HFFc6 (cell line): ENCODE data around the gene RFXANK. TPM values are rescaled to one million over a fixed set of nuclear protein-coding genes. Genes with fewer than 3 reads are reported as not detected.

Experiments used
- DNase-seq: peaks from one replicate; pipeline ENCODE4 v3.0.0-alpha.2; 2018
- H3K27ac Mint-ChIP-seq: 2 replicates; pipeline ENCODE4 v1.8.0; 2020; ENCODE audit warnings: mild to moderate bottlenecking, mixed read lengths
- H3K27me3 Mint-ChIP-seq: 2 replicates; pipeline ENCODE4 v1.8.0; 2021; ENCODE audit warnings: mild to moderate bottlenecking, moderate library complexity, mixed read lengths; ENCODE audit not compliant: insufficient read depth
- H3K36me3 Mint-ChIP-seq: 2 replicates; pipeline ENCODE4 v1.8.0; 2021; ENCODE audit warnings: low read depth, mixed read lengths
- H3K4me1 Mint-ChIP-seq: 2 replicates; pipeline ENCODE4 v1.8.0; 2020; ENCODE audit warnings: low read depth, mixed read lengths
- H3K4me3 Mint-ChIP-seq: 2 replicates; pipeline ENCODE4 v1.8.0; 2020; ENCODE audit warnings: mild to moderate bottlenecking, moderate library complexity, mixed read lengths
- H3K9me3 Mint-ChIP-seq: 2 replicates; pipeline ENCODE4 v1.8.0; 2020; ENCODE audit warnings: mild to moderate bottlenecking, mixed read lengths
- total RNA-seq, 6 experiments: library from RNA; stranded (reverse); fragmentation: NEBNext Ultra II Directional; extraction: Animal tissue kit (Norgen Biotek cat#: 25700); gene quantifications; 2 replicates in 1 of 6; 3 replicates in 5 of 6; pipeline ENCODE4 v1.2.3, GENCODE V29; 2021
- TF ChIP-seq, protein P1 (sequence below): fragments of 200-600 bp; sonication (generic); IDR thresholded peaks from 2 replicates; pipeline ENCODE4 v1.5.0; 2021; ENCODE audit warnings: antibody characterized with exemption, mild to moderate bottlenecking

The RFXANK gene
- total RNA-seq, 6 experiments from 2014 or later, result 63.7 to 84.6 (median 75.7) TPM

DNA sequence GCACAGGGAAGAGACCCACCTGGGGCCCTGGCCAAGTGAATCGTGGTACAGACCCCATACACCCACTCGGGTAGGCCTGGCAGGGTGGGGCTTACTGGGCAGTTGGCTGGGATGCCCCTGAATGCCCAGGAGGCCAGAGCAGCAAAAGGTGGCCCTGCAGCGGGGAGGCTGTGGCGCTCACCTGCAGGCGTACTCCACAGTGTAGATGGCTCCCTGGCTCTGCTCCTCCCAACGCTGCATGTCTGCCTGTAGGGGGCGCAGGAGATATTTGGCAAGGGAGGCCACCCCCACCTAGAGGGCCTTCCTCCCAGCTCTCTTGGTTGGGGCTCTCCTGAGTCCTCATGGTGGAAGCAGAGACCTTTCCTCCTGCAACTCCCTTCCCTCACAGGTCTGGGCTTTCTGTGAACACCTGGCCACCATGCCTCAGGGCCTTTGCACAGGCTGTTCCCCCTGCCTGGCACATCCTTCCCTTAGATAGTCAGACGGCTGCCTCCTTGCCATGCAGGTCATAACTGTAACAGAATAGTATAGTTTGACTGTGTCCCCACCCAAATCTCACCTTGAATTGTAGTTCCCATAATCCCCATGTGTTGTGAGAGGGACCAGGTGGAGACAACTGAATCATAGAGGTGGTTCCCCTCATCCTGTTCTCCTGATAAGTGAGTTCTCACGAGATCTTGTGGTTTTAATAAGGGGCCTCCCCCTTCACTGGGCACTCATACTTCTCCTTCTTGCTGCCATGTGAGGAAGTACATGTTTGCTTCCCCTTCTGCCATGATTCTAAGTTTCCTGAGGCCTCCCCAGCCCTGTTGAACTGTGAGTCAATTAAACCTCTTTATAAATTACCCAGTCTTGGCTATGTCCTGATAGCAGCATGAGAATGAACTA, 6.0 kb upstream of the RFXANK start:
- no peak overlapping the region for H3K4me3 Mint-ChIP-seq
- TF ChIP-seq, protein P1, sequence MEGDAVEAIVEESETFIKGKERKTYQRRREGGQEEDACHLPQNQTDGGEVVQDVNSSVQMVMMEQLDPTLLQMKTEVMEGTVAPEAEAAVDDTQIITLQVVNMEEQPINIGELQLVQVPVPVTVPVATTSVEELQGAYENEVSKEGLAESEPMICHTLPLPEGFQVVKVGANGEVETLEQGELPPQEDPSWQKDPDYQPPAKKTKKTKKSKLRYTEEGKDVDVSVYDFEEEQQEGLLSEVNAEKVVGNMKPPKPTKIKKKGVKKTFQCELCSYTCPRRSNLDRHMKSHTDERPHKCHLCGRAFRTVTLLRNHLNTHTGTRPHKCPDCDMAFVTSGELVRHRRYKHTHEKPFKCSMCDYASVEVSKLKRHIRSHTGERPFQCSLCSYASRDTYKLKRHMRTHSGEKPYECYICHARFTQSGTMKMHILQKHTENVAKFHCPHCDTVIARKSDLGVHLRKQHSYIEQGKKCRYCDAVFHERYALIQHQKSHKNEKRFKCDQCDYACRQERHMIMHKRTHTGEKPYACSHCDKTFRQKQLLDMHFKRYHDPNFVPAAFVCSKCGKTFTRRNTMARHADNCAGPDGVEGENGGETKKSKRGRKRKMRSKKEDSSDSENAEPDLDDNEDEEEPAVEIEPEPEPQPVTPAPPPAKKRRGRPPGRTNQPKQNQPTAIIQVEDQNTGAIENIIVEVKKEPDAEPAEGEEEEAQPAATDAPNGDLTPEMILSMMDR, result peak; percentile 89
- H3K9me3 Mint-ChIP-seq, result no peaks in the 10 kb centered on the region
- peaks cover 33% of the 10 kb centered on the region for H3K36me3 Mint-ChIP-seq
- peaks cover 2% of the 10 kb centered on the region; the same call in 1 of the 2 replicates for H3K27me3 Mint-ChIP-seq
- H3K27ac Mint-ChIP-seq, result no peak overlapping the region; the same call in 1 of the 2 replicates
- peak; percentile 31 for DNase-seq
- H3K4me1 Mint-ChIP-seq, result peaks cover 15% of the 10 kb centered on the region; the same call in 1 of the 2 replicates

DNA sequence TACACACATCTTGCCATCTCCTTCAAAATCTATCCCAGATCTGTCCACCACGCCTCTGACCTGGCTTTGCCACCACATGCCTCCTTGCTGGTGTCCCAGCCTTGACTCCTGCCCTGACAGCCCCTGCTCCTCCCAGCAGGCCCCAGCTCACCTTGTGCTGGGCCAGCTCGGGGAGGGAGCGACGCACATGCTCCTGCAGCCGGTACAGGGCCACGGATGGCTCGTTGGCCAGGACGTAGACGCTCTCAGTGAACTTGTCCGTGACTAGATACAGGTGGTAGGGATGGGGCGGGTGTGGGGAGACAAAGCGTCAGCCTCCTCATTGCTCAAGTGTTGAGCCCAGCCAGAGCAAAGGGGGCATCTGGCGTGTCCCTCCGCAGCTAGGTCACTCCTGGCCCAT, 5.3 kb upstream of the RFXANK start:
- Mint-ChIP-seq H3K9me3 (no peaks in the 10 kb centered on the region), H3K36me3 (peaks cover 27% of the 10 kb centered on the region), H3K27me3 (peaks cover 2% of the 10 kb centered on the region; the same call in 1 of the 2 replicates), H3K4me1 (peaks cover 15% of the 10 kb centered on the region; the same call in 1 of the 2 replicates), H3K4me3 (no peak overlapping the region), H3K27ac (no peak overlapping the region)
- DNase-seq, result no peak
- TF ChIP-seq, protein P1, result no peak

DNA sequence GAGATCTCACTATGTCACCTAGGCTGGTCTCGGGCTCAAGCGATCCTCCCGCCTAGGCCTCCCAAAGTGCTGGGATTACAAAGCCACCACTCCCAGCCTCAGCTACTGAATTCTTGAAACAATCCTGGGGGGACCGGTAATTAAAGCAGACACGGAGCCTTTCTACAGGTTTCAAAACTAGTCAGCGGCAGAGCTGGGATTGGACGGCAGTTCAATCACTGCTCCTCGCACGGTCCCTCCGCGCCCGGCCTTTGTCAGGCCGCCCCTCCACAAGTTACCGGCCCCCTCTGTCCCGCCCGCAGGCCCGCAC, 335 bp upstream of the RFXANK start:
- H3K4me1 Mint-ChIP-seq, result peaks cover 30% of the 10 kb centered on the region
- no peak for DNase-seq
- no peaks in the 10 kb centered on the region for H3K9me3 Mint-ChIP-seq
- peaks cover 2% of the 10 kb centered on the region; the same call in 1 of the 2 replicates for H3K27me3 Mint-ChIP-seq
- peak overlapping the region; percentile 98 for H3K4me3 Mint-ChIP-seq
- peak overlapping the region; percentile 96 for H3K27ac Mint-ChIP-seq
- H3K36me3 Mint-ChIP-seq, result peaks cover 6% of the 10 kb centered on the region; the same call in 1 of the 2 replicates
- TF ChIP-seq, protein P1, result no peak

DNA sequence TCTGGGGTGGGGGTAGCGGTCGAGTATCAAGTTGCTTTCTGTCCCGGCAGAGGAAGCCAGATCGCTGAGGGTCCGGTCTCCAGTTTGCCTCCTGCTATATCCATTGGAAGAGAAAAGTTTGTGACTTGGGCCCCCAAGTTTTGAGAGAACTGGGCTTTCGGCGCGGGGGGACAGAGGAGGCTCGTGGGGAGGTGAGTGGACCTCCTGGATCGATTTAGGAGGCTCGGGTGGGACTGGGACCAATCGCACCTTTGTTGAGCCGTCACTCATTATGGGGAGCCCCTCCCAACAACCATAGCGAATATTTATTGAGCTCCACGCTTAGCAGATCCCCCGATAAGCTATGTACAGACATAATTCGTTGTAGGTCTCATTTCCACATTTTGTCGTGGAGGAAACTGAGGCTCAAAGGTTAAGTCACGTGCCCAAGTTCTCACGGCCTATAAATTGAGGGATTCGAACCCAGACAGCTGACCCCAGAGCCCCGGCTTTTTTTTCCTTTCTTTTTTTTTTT, 909 bp downstream of the RFXANK start:
- H3K4me1 Mint-ChIP-seq, result peaks cover 30% of the 10 kb centered on the region
- H3K9me3 Mint-ChIP-seq, result no peaks in the 10 kb centered on the region
- peaks cover 6% of the 10 kb centered on the region; the same call in 1 of the 2 replicates for H3K36me3 Mint-ChIP-seq
- H3K4me3 Mint-ChIP-seq, result peak overlapping the region; percentile 98
- H3K27ac Mint-ChIP-seq, result peak overlapping the region; percentile 88
- TF ChIP-seq, protein P1, result no peak
- H3K27me3 Mint-ChIP-seq, result peaks cover 2% of the 10 kb centered on the region; the same call in 1 of the 2 replicates
- DNase-seq, result no peak

DNA sequence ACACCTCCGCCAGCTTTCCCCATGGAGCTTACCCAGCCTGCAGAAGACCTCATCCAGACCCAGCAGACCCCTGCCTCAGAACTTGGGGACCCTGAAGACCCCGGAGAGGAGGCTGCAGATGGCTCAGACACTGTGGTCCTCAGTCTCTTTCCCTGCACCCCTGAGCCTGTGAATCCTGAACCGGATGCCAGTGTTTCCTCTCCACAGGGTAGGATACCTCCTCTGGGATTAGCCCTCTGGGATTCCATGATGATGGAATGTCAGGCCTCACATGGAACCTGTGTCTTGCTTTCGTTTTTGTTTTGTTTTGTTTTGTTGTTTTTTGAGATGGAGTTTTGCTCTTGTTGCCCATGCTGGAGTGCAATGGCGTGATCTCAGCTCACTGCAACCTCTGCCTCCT, 1.9 kb downstream of the RFXANK start:
- Mint-ChIP-seq H3K27me3 (peaks cover 2% of the 10 kb centered on the region; the same call in 1 of the 2 replicates), H3K27ac (0 out of 2 replicates have a peak overlapping the region, but pooled peaks have one; percentile 42), H3K36me3 (peaks cover 12% of the 10 kb centered on the region; the same call in 1 of the 2 replicates), H3K4me1 (peaks cover 30% of the 10 kb centered on the region), H3K4me3 (peak overlapping the region; percentile 98), H3K9me3 (no peaks in the 10 kb centered on the region)
- no peak for DNase-seq
- TF ChIP-seq, protein P1, result no peak
